ENCODE measurements around the gene TMEM54. TPM values are rescaled to one million over a fixed set of nuclear protein-coding genes. Genes with fewer than 3 reads are reported as not detected.

The TMEM54 gene
- total and polyA plus RNA-seq, 9 of the 15 experiments (the other 6 are each of a cell fraction or from before 2014, with no cell fraction given) = 1.00 to 16.2 (median 8.2) TPM

- ChIA-PET CTCF (ENCODE audit: low intra/inter-chr PET ratio) (no interaction called here), POLR2A (interaction anchor here (0.8 to 1.3 kb wide), 2 partner anchors 40 to 42 kb away, joined by 3 read pairs; no protein-coding TSS in a partner anchor)
- Histone ChIP-seq H3K27me3 (ENCODE audit: control insufficient read depth in 2 of 2, insufficient read depth in 2 of 2, low read length in 2 of 2) (peaks cover 4 to 20% of the 10 kb centered on the region in 2 experiments; a peak in 3 of 5 replicates), H3K4me1 (replicated peaks in 1 of 2; ENCODE audit: control insufficient read depth in 2 of 2, insufficient read depth in 2 of 2, low read length in 2 of 2) (peaks cover 5 to 18% of the 10 kb centered on the region in 2 experiments; a peak in 3 of 5 replicates), H3K27ac (ENCODE audit: extremely low read depth, low read depth, low read length) (no peak overlapping the region), H3K4me3 (no peak overlapping the region), H3K9ac (ENCODE audit: insufficient read depth in 1 of 2, low read depth in 2 of 2, low read length in 2 of 2) (no peak overlapping the region), H2AFZ (ENCODE audit: low read depth, low read length) (no peak overlapping the region), H3K9me1 (ENCODE audit: control insufficient read depth, insufficient read depth, low read length) (no peaks in the 10 kb centered on the region), H3K4me2 (ENCODE audit: insufficient read depth, low read length) (no peak overlapping the region), H4K20me1 (replicated peaks; ENCODE audit: control insufficient read depth, insufficient read depth, low read length) (peaks cover 9% of the 10 kb centered on the region), H3K9me3 (replicated peaks; ENCODE audit: control insufficient read depth, insufficient read depth, low read depth, low read length) (no peaks in the 10 kb centered on the region), H3K36me3 (ENCODE audit: control insufficient read depth, insufficient read depth, low read length) (no peaks in the 10 kb centered on the region), H3K79me2 (ENCODE audit: control insufficient read depth, insufficient read depth, low read length) (no peaks in the 10 kb centered on the region)
- ATAC-seq (no peak), FAIRE-seq (no peak), DNase-seq (ENCODE audit: extremely low read depth in 1 of 4, low spot score in 3 of 4) (no peak)
- 54% methylated on average over 9 of the region's 9 CpGs for WGBS (ENCODE audit: insufficient coverage, low coverage, missing lambda C conversion rate)
- intact Hi-C loops (cut with micrococcal nuclease) (no loop called here), in situ Hi-C loops (cut with MboI) (no loop called here)
- no peak for TF ChIP-seq RBM22 (IDR thresholded peaks at IDR 0.05; ENCODE audit: low read depth, low read length, poor library complexity, severe bottlenecking)
- TF ChIP-seq NFYB (IDR thresholded peaks at IDR 0.05; ENCODE audit: extremely low read depth, insufficient read length) = no peak
- TF ChIP-seq ARNT (IDR thresholded peaks at IDR 0.05) = no peak
- no peak for TF ChIP-seq SREBF2 (CRISPR knock-in tag; IDR thresholded peaks at IDR 0.05)
- no TSS peak for BruUV-seq (replicated peaks)
Observed at GRCh38 chr1:32868806-32869455, 32.3 kb downstream of the TMEM54 start.

GRCh38 chr1:32868085-32868484 lies 33.1 kb downstream of the TMEM54 start:
- WGBS (ENCODE audit: insufficient coverage, low coverage, missing lambda C conversion rate) = 72% methylated on average over 13 of the region's 13 CpGs
- Histone ChIP-seq H3K9ac (ENCODE audit: insufficient read depth in 1 of 2, low read depth in 2 of 2, low read length in 2 of 2) (peak overlapping the region in 1 of 2 experiments; percentile 54; a peak in 2 of 4 replicates), H3K4me1 (replicated peaks in 1 of 2; ENCODE audit: control insufficient read depth in 2 of 2, insufficient read depth in 2 of 2, low read length in 2 of 2) (peaks cover 5 to 18% of the 10 kb centered on the region in 2 experiments; a peak in 3 of 5 replicates), H3K36me3 (ENCODE audit: control insufficient read depth, insufficient read depth, low read length) (peaks cover 2% of the 10 kb centered on the region; the same call in 2 of the 3 replicates), H3K79me2 (ENCODE audit: control insufficient read depth, insufficient read depth, low read length) (no peaks in the 10 kb centered on the region), H4K20me1 (replicated peaks; ENCODE audit: control insufficient read depth, insufficient read depth, low read length) (peaks cover 9% of the 10 kb centered on the region), H3K9me1 (ENCODE audit: control insufficient read depth, insufficient read depth, low read length) (no peaks in the 10 kb centered on the region), H2AFZ (ENCODE audit: low read depth, low read length) (no peak overlapping the region), H3K4me3 (no peak overlapping the region), H3K4me2 (ENCODE audit: insufficient read depth, low read length) (no peak overlapping the region), H3K9me3 (replicated peaks; ENCODE audit: control insufficient read depth, insufficient read depth, low read depth, low read length) (no peaks in the 10 kb centered on the region), H3K27ac (ENCODE audit: extremely low read depth, low read depth, low read length) (no peak overlapping the region), H3K27me3 (ENCODE audit: control insufficient read depth in 2 of 2, insufficient read depth in 2 of 2, low read length in 2 of 2) (peaks cover 4 to 20% of the 10 kb centered on the region in 2 experiments; a peak in 3 of 5 replicates)
- ChIA-PET POLR2A (interaction anchor here (0.6 to 1.3 kb wide), 2 partner anchors 41 to 523 kb away, joined by 3 to 4 read pairs; no protein-coding TSS in a partner anchor), CTCF (ENCODE audit: low intra/inter-chr PET ratio) (no interaction called here)
- no TSS peak for BruUV-seq (replicated peaks)
- ATAC-seq (no peak), DNase-seq (ENCODE audit: extremely low read depth in 1 of 4, low spot score in 3 of 4) (no peak), FAIRE-seq (no peak)
- intact Hi-C loops (cut with micrococcal nuclease) = no loop called here
- in situ Hi-C loops (cut with MboI) = no loop called here
- TF ChIP-seq KDM2B (CRISPR knock-in tag; IDR thresholded peaks at IDR 0.05) (no peak), EGR1 (conservative IDR thresholded peaks at IDR 0.05) (no peak), CCNT2 (IDR thresholded peaks at IDR 0.05; ENCODE audit: borderline replicate concordance, extremely low read depth, insufficient read length, low read depth, low read length) (no peak), SRSF9 (IDR thresholded peaks at IDR 0.05; ENCODE audit: borderline replicate concordance, low read depth, low read length) (no peak), HINFP (tag; conservative IDR thresholded peaks at IDR 0.05; ENCODE audit: low read depth) (no peak), HMG20B (CRISPR knock-in tag; IDR thresholded peaks at IDR 0.05) (no peak), LEF1 (IDR thresholded peaks at IDR 0.05) (no peak), ZNF512 (tag; IDR thresholded peaks at IDR 0.05) (no peak), ZNF217 (CRISPR knock-in tag; IDR thresholded peaks at IDR 0.05) (no peak)

Measured in K562 (cell line).